ENCODE data around the gene PPM1H.

Gene PPM1H

DNA sequence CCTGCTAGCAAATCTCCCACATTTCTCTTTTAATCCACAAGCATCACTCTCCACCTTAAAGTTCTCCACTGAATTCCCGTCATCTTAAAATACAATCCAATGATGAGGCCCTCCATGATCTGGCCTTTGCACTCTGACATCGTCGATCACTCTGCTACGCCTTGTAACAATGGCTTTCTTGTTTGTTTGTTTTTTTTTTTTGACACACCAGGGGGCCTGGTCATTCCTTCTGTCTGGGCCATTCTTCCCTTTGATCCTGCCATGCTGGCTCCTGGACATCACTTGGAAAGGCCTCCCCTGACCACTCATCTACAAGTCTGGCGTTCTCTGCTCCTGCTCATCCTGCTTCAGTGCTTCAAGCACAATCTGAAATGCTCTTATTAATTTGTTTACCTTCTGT lies 233.5 kb downstream of the PPM1H start:
- no peak for DNase-seq

DNA sequence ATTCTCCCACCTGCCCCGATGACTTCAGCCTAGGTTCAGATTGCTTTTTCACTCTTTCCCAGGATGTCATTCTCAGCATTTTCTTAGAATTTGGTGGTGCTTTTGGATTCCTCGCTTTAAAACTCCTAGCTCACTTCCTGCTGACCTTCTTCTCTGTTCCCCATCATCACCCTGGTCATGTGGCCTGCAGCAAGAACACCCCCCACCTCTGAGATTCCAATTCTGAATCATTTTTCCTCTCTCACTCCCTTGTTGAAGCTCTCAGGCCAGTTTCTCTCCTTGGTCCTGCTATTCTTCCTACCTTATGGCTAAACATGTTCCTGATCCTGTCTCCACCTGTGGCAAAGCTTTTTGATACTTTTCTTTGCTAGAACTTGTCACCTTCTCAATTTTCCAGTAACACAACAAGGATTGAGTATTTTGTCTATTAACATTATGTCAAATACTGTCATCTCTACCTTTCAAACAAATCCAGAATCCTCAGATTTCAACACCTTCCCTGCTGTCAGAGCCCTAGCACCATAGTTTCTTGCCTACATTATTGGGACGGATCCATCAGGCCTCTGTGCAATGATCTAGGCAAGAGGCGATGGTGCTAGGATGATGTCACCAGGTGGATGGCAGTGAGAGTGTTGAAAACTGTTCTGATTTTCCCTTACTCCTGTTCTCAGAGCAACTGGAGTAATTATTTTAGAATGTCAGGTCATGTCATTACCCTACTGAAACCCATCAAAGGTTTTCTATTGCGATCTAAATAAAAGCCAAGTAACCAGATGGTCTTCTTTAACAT lies 234.7 kb downstream of the PPM1H start:
- peak; percentile 66 for DNase-seq

DNA sequence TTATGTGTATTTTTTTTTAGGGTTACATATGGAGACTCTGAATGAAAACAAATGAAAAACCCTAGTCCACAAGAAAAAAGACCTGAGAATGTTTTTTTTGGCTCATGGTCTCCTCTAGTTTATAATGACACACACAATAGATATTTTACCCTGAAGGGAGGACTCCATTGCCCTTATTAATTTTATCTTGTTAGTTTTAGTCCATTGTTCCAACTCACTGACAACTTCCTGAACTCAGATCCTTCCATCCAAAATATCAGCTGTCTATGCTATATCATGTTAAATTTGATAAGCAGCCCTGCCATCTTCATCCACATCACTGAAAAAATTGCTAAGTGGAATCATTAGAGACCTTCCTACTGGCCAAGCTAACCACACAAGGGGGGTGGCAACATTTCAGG lies 236.2 kb downstream of the PPM1H start:
- DNase-seq = peak; percentile 89

DNA sequence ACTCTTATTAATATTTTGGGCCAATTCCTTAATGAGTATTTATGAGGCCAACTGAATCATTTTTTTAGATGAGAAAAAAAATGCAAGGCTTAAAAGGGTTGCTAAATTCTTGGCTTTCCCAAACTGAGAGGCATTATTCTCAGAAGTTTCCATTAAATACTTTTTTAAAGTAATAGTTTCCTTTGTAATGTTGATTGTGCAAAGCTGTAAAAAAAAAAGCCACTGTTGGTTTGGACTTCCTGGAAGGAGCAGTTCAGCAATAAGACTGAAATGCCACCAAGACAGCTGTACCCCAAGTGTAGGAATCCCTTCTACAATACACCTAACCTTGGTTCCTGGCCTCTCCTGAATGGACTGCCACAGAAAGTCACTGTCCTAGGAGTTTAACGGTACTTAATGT lies 237.1 kb downstream of the PPM1H start:
- DNase-seq = peak; percentile 29

DNA sequence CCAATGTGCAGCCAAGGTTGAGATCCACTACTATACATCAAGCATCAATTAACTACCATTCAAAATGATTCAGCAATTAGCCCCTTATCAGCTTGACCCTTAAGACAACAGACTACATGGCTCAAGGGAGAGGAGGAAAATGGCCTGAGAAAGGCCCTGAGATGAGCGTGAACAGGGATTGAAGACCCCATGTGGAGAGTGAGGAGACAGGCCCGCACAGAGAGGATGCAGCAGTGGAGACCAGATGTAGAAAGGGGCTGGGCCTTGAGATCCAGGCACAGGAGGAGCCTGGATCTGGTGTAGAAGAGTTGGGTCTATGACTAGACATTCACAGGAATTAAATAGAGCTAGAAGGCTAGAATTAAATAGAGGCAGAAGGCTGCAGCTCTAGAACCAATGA lies 239.3 kb downstream of the PPM1H start:
- DNase-seq = no peak

DNA sequence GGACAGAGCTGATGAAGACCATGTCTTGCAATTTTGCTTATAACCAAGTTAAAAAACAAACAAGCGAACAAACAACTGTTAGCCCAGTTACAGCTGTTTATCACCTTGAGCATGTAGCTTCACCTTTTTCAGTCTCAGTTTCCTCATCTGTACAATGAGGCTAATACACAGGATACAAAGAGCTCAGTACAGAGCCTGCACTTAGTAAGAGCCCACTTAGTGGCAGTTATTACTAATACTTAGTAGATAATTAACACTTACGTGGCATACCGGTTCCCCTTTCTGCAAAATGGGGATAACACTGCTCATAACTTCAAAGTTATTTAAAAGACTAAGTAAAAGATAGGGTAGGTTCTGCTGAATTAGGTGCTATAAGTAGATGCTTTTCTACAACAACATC lies 240.3 kb downstream of the PPM1H start:
- DNase-seq = no peak

DNA sequence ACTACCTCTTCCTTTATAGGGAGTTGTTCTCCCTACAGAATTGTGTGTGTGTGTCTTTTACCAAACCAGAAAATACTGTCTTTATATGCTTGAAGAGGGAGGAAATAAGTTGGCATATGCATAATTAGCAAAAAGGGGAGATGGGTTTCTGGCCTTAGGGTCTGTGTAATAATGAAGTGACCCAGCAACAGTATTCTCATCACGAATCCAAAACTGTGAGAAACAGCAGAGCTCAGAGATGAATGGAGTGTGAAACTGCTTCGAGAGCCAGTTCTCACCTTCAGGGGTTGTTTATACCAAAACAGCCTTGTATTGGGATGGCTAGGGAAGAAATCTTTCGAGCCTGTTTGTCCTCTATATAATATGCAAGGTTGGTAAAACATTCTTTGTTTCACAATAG lies 240.8 kb downstream of the PPM1H start:
- no peak for DNase-seq

DNA sequence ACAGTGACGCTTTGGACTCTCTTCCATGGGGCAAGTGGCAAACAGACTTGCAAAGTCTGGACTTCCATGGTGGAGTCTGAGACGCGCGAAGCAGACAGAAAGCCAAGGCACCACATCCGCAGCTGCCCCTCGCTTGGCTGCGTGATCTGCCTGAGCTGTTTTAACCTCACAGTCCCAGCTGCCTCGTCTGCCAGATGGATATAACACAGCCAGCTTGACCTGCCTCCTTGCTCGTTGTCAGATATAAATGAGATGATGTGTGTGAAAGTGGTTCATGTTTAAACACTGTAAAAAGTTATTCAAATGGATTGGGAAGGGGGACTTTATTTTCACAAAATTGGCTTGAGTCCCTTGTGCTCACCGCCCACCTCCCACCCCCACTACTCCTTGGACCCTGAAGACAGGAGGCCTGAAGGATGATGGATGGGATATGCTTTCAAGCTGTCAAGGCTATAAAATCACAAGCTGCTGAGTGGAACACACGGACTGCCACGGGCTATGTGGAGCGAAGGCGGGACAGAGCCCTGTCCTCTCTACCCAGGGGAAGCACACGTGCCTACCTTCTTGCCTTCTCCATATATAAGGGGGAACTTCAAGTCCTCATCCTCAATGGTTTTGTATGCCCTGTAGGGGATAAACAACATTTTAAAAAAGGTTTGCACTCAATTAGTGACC lies 241.4 kb downstream of the PPM1H start:
- peak; percentile 61 for DNase-seq

DNA sequence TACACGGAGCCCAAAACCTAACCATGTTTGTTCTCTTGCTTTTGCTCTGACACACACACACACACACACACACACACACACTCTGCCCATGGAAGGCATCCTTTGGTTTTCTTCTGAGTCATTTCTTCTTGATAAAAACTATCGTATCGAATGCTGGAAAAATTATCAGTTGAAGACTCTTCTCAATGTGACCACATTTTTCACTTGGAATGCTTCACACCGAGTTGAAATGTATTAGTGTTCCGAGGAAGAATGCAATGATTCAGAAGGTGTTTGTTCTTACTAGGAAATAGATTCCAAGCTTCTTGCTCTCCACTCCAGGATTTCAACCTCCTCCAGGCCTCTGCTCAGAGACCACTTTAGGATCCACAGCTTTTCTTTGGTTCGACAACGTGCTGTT lies 242.1 kb downstream of the PPM1H start:
- DNase-seq = peak; percentile 98

DNA sequence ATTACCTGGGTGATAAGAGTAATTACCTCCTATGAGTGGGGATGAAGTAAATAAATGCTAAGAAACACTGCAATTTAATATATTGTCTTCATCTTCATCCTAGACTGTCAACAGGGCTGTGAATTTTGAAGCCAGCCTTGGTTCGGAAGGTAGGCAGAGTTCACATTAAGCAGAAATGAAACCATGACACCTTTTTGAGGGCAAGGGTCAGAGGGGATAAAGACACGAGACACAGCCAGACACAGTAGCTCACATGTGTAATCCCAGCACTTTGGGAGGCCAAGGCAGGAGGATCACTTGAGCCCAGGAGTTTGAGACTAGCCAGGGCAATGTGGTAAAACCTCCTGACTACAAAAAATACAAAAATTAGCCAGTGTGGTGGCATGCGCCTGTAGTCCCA lies 243.6 kb downstream of the PPM1H start:
- DNase-seq = no peak

DNA sequence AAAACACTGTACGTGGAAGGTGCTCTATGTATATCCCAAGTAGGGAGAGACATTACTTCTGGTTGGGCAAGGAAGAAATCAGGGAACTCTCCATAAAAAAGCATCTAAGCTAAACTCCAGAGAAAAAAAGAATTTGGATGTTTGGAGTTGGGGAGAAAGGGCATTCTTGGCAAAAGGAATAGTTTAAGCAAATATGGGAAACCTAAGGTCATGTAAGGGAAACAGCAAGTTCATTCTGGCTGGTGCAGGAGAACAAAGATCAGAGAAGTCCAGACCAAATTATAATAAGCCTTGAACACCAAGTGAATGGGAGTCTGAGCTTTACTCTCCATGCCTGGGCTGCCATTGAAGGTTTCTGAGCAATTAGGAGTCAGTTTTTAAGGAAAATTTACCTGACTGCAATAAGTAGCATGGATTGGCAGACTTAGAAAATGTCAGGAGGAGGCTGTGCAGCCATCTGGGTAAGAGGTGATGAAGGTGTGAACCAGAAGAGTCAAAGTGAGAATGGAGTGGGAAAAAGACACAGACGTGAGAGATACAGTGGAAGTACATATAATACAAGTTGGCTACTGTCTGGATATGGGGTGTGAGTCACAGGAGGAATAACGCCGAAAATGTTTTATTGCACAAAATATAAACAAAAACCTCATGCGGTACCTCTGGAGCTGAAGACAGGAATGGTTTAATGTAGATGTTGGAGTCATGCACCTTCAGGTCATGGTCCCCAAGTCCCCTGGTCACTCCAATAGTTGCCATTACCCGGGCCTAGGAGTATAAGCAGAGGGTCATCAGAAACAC lies 245.7 kb downstream of the PPM1H start:
- peak; percentile 26 for DNase-seq

DNA sequence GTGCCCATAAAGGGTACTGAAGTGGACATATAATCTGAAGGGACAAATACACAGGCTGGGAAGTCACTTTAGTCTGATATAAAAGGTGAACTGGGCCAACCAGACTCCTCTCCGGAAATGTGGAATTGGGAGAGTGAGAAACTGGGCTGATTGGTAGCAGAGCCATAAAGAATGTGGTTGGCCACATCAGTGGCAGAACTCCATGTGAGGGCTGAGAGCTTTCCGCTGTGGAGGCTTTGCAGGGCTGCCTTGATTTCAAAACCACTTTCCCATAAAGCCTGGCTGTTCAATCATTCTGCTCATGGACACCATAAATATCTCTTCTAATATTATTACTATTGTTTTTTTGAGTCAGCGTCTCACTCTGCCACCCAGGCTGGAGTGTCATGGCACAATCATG lies 248.0 kb downstream of the PPM1H start:
- DNase-seq = peak; percentile 75

DNA sequence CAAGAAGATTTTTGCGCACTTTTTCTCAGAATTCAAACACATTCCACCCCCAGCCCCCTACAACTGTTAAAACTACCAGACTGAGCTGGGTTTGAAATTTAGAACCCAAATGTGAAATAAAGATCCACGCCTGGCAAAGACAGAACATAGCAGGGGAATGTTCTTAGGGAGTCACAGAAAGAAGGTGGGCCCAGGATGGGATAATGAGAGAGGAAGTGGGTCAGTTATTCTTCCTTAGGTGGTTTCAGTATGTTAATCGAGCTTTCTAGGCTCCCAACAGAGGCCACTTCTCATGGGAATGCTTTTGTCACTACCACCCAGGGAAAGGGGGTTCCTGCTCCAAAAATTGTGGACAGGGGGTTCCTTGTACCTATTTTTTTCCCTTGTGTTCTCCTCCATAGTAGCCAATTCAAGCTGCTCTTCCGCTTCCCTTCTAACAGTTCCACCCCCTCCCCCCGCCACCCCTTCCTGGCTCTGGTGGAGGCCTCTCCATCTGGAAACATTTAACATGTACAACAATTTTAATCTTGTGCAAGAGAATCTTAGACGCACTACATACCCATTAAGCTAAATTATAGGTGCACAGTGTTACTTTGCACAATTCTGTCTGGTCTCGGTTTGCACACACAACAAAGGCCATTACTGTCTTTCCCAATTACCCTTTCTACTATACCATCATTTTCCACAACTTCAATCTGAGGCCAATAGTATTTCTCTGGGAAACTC lies 250.2 kb downstream of the PPM1H start:
- DNase-seq = peak; percentile 95

DNA sequence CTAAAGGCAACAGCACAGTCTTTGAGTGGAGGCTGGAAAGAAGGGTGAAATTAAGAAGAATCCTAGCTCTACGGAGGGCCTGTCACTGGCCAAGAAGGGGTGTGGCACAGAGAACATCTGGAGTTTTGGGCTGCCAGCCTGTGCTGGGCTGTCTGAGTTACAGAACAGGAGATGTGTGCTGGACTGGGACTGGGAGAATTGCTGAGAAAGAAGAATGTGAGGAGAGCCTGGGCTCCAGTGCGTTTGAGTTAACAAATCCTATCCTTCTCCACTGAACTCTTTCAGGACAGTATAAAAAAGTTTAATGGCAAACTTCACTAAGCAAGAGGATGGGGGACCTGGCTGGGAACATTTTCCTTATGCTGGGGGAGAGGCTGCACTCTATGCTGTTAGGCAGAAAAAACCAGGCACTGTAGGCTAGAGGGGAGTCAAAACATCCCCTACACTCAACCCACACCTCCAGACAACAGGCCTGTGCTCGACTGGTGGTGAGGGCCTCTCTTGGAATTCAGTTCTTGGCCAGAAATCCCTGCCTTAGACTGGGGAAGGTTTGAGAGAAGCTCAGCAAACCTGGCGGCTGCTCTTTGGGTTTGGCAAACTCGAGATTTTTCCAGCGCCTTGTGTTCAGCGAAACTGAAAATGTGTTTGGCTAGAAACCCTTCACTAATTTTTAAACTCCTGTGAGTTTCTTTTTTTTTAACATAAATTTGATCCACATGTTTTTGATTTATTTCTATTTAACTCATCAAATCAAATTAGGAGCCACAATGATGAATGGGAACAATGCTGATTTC lies 251.0 kb downstream of the PPM1H start:
- peak; percentile 92 for DNase-seq

DNA sequence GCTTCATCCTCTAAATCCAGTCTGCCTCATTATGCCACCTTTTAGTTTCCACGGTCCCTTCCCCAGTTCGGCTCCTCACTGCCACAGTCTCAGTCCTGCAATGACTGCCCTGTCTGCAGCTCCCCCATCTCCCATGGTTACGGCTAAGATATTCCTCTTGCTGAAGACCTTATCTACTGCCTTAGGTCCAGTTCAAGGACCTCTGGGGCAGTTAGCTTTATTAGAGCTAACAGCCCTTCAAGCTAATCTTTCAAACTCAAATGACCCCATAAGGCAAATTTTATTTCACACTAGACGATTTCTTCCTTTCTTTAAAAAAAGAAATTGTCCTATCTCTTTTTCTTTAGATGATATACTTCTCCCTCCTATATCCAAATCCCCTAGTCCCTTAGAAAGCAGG lies 253.6 kb downstream of the PPM1H start:
- DNase-seq = no peak

DNA sequence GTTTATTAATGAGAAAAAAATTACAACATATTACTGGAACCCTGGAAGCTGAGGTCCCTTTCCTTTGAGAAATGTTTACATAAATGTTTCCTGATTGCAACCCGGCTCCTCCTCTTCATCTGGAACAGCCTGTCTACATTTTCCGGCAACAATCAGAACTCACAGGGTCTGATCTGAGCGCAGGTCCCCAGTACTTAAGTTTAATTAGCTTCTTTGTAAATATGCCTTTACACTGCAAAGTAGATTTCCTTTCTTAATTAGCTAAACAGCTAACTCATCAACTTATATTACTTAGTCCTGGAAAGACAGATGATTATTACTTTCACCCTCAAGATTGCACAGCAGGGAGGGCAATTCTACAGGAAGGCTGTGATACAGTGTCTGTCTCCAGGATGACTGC lies 255.3 kb downstream of the PPM1H start:
- DNase-seq = no peak

DNA sequence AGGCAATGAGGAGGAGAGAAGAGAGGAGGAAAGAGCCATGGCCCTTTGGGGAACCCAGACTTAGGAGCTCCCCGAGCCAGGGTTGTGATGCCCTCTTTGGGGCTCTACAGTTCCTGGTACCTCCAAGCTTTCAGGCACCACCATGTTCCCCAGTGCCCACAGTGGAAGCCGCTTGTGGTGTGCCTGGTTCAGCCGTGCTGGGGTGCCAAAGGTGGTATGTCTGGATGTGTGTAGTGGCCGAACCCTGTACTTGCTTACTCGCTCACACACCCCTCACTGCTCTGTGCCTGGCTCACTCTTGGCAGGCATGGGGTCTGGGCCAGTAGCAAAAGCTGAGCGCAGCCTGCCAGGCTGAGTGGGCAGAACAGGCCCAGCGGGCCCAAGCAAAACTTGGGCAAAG lies 257.6 kb downstream of the PPM1H start:
- no peak for DNase-seq

DNA sequence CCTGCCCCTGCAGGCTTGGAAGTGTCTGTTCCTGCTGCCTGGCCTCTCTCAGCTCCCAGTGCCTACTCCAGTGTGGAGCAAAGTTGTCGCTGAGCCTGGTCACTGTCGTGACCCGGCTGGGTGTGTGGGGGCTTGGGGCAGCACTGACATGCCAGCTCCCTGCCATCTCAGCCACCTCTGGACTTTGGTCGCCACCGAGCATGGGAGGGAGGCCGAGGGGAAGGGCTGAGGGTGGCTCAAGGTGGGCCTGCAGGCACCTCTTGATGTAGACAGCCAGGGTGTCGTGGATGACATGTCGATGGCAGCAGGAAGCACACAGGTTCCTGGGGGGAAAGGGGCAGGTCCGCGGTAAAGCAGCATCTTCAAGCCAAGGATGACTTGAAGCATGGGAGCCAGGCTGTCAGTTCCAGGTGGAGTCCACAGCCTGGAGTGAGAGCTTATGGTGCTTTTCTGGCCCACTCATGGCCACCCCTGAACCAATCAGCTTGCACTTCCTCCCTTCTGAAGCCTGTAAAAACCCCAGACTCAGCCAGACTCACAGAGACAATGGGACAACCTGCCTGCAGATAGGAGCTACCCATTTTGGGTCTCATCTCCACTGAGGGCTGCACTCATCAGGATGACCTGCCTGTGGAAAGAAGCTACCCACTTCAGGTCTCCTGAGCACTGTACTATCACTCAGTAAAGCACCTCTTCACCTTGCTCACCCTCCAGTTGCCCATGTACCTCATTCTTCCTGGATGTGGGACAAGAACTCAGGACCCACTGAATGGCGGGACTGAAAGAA lies 258.2 kb downstream of the PPM1H start:
- DNase-seq = no peak

DNA sequence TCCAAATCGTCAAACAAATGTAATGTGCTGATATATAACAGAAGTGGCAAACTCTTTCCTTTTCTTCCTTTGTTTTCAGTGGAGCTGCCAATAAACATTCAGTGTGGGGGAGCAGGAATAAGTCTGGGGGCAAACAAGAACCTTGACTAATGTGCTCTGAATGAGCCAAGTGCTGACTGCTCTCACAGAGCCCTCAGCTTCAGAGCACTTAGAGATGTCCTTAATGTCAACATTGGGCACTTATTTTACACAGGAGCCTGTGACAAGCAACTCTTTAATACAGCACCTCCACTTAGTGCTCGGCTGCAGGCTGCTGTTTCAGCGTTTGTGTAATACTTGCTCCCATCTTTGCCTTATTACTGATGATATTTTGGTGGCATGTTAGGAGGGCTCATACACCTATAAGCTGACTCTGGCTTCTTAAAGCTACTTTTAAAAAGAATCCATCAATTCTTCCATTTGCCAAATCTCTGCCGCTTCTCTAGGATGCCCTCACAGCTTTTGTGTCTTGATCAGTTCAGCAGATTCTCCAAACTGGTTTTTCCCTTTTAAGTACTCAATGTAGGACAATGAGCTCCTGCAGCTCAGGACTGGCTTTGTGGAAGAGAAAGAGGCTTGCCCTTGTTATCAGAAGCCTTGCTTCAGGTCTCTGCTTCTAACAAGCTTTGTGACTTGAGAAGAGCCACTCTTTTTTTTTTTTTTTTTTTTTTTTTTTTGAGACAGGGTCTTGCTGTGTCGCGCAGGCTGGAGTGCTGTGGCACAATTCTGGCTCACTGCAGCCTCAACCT lies 261.7 kb downstream of the PPM1H start:
- no peak for DNase-seq

DNA sequence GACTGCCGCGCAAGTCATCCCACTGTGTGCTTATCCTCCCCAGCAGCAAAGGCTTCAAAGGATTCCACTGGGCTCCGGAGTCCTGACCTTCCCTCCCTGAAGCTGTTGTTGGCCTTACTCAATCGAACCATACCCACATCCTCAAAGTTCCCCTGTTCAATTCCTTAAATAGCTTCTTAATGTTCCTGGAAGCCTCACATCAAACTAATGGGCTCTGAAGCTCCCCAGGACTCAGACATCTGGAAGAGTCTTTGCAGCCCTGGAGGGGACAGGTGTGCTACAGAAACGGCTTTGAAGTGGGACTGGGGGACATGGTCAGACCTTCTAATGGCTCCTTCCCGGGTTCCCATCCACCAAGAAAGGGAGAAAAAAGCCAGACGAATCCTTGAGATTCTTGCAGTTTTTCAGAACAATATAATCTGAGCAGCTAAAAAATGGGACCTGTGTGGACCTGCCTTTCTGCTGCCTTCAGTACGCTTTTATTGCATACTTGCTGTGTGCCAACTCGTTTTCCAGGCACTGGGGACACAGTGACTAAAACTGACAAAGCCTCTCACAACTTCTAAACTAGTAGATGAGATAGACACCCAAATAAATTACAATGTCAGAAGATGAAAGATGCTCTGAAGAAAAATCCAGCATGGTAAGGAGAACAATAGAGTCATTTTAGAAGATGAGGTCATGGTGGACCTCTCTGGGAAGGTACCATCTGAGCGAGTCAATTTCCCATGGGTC lies 263.8 kb downstream of the PPM1H start:
- DNase-seq = peak; percentile 30

All from fibroblast of skin of right biceps (primary cell).